GM10248 (cell line): ENCODE data around the gene HMG20A.
A peak's percentile ranks its signal among the peaks of the same experiment; 100 is the strongest.

Experiments
- CTCF ChIA-PET: fragments of 300-600 bp; sonication (Branson Sonifier 250); formaldehyde crosslinking; extraction: SDS; loops from one replicate; lab custom pipeline; 2021; ENCODE audit warnings: antibody characterized with exemption; lab: Yijun Ruan, JAX
- POLR2A ChIA-PET: fragments of 350-650 bp; sonication (Branson Sonifier 250); formaldehyde crosslinking; extraction: SDS; loops from one replicate; lab custom pipeline; 2020; ENCODE audit warnings: antibody characterized with exemption; lab: Yijun Ruan, JAX
- DNase-seq: peaks from one replicate; pipeline ENCODE4 v3.0.0; 2012; ENCODE audit errors: extremely low spot score
- TF ChIP-seq, protein P1 (sequence below): IDR thresholded peaks from 2 replicates; pipeline ENCODE4 v1.5.1; 2012; ENCODE audit warnings: mild to moderate bottlenecking, low read depth; ENCODE audit errors: extremely low read depth, missing control alignments, control extremely low read depth

Gene HMG20A

DNA sequence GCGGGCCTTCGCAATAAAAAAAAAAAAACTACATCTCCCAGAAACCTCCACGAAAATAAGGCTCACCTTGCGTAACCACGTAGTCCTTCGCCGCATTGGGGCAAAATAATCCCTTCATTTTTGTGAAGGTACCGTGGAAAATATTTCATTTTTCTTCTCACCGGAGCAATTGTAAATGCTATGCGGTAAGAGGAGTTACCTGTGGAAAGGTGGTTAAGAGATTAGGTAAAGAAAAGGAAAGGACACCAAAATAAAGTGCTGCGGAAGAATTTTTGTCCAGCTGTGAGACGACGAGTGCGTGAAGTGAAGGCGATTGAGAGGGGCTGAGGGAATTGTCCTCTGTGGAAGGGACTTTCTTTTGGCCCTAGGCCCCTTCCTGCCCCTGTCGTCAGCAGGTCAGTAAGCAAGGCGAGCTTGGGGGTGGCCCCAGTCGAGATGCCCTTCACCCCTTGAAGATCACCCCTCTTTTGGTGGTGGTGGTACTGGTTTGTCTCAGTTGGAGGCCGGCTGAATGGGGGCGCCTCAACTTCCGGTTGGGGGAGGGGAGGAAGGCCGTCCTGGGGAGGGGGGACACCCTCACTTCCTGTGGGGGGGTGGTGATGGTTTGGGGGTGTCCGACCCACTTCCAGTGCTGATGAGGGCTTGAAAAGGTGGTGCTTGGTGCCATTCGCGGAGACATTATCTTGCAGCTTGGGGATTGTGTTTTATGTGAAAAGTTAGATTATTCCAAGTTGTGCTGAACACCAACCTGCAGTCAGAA is at the start of gene HMG20A:
Gene HMG20A (plus strand): TSS at position 279 of the 760 bp plus-strand sequence. CDS start 37,520 bp downstream, outside the sequence.
- CTCF ChIA-PET, result interaction anchor here (0.9 to 2.9 kb wide), 11 partner anchors 9 to 234 kb away, joined by 3 to 12 read pairs (median 3); no protein-coding TSS in a partner anchor
- TF ChIP-seq, protein P1, sequence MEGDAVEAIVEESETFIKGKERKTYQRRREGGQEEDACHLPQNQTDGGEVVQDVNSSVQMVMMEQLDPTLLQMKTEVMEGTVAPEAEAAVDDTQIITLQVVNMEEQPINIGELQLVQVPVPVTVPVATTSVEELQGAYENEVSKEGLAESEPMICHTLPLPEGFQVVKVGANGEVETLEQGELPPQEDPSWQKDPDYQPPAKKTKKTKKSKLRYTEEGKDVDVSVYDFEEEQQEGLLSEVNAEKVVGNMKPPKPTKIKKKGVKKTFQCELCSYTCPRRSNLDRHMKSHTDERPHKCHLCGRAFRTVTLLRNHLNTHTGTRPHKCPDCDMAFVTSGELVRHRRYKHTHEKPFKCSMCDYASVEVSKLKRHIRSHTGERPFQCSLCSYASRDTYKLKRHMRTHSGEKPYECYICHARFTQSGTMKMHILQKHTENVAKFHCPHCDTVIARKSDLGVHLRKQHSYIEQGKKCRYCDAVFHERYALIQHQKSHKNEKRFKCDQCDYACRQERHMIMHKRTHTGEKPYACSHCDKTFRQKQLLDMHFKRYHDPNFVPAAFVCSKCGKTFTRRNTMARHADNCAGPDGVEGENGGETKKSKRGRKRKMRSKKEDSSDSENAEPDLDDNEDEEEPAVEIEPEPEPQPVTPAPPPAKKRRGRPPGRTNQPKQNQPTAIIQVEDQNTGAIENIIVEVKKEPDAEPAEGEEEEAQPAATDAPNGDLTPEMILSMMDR, result no peak
- POLR2A ChIA-PET, result no interaction called here
- DNase-seq, result peak; percentile 72

DNA sequence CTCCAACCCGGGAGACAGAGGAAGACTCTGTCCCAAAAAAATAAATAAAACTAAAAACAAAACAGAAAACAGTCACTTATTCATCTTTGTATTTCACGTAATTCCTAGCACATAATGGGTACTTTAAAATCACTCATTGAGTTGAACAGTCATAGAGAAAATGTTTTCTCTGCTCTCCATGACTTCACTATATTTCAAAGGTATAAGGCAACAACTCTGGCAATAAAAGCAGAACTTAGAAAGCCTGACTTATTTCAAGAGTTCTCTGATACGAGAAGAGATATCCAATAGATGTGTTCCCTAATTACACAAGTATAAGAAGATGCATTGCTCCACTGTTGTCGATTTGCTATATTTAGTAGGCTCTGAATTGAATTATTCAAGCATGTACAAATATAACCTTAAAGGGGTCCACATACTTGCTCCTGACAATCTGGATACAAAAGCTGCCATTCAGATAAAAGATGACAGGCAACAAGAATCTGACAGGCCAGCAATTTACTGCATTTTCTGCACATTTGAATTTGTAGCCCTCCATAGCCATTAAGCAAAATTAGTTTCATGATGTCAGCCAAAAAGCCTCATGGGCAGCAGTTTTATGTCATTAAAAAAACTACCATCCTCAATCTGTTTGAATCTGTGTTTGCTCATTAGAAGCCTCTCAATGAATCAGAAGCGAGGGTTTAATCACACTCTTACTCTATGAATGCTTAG is 48.7 kb upstream of the HMG20A start:
- POLR2A ChIA-PET, result no interaction called here

DNA sequence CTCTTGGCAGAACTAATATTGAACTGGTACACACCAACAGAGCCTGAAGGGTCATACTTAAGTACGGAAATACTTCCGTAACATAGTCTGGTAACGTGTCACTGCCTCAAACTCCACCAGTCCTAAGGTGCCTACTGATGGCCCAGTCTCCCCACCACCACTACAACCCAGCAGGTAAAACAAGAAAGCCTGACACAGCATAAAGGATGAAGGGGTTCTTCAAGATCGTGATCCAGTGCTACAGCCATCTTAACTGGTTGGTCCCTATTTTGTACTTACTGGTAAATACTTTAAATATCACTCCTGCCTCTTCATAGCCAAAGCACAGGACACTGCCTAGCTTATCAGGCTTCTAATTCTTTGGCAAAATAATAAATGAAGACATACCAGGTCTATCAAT is 47.2 kb upstream of the HMG20A start:
- CTCF ChIA-PET, result no interaction called here
- POLR2A ChIA-PET, result no interaction called here
- TF ChIP-seq, protein P1, result no peak
- no peak for DNase-seq

More for the DNA sequence above, 48.7 kb upstream of the HMG20A start:
- TF ChIP-seq, protein P1, result no peak
- CTCF ChIA-PET, result interaction anchor here (1.2 kb wide), 1 partner anchor 14 kb away, joined by 3 read pairs; no protein-coding TSS in a partner anchor
- DNase-seq, result peak; percentile 26

DNA sequence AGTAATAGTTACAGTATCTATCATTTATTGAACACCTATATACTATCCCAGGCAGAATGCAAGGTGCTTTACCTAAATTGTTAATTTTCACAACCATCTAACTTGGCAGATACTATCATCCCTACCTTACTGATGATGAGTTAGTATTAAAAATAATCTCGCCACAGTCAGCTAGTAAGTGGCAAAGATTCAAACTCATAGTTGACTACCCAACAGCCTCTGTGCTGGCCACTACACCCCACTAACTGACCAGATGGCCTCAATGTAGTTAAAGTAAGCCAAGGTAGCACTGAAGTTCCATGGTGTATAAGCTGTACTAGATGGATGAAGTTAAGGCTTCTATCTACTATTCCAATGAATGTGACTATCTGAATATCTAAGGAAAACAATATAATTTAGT is 45.6 kb upstream of the HMG20A start:
- CTCF ChIA-PET, result interaction anchor here (0.9 to 1.0 kb wide), 2 partner anchors 10 to 12 kb away, joined by 3 read pairs; no protein-coding TSS in a partner anchor

DNA sequence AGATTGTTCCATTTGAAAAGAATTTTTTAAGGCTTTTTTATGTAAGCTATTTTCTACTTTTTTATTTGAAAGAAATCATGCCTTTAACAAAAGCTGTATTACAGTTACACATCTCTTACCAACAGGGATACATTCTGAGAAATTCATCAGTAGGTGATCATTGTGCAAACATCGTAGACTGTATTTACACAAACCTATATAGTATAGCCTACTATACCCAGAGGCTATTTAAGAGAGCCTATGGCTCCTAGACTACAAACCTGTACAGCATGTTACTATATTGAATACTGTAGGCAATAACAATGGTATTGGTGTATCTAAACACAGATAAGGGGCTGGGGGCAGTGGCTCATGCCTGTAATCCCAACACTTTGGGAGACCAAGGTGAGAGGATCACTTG is 43.9 kb upstream of the HMG20A start:
- CTCF ChIA-PET, result interaction anchor here (1.1 kb wide), 1 partner anchor 13 kb away, joined by 3 read pairs; no protein-coding TSS in a partner anchor
- TF ChIP-seq, protein P1, result no peak
- POLR2A ChIA-PET, result no interaction called here
- no peak for DNase-seq

More for the DNA sequence above, 45.6 kb upstream of the HMG20A start:
- TF ChIP-seq, protein P1, result no peak
- POLR2A ChIA-PET, result no interaction called here
- no peak for DNase-seq

DNA sequence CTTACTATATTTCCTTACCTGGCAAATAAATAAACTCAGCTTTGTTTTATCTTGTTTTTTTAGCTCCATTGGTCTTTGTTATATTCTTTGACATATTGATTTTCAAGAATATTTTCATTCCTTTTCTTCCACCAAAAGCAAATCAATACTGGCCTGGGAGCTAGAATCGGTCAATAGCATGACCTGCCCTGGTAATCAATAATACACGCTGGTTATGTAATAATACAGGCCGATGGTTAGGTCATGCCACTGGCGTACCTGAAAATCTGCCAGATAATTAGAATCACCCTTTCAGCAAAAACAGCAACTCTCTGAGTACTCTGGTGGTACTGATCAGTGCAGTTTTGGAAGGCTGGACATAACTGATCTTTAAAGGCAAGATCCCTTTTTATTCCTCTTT is 40.7 kb upstream of the HMG20A start:
- ChIA-PET CTCF (interaction anchor here (1.4 kb wide), 1 partner anchor 10 kb away, joined by 3 read pairs; no protein-coding TSS in a partner anchor), POLR2A (no interaction called here)
- TF ChIP-seq, protein P1, result no peak
- DNase-seq, result no peak
